ENCODE measurements around the gene WHRN. TPM values are rescaled to one million over a fixed set of nuclear protein-coding genes. Genes with fewer than 3 reads are reported as not detected.

WHRN gene
- total RNA-seq, 1 donor from 2014 or later, result 12.2 TPM

DNA sequence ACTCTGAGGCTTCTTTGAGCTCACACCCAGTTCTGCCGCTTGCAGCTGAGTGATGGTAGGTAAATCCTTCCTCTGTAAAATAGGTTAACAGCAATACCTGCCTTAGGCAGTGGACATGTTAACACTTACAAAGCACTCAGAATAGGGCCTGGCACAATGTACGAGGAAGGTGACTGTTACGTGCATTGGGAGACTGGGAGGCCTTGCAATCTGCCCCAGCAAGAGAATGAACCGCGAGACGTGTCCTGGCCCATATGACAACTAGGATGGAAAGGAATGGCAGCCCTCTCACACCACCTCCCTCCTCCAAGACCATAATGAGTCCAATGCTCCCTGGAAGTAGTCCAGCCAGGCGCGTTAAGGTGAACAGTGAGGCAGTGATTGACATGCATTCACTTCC, 94.4 kb downstream of the WHRN start:
- TF ChIP-seq, protein P1, sequence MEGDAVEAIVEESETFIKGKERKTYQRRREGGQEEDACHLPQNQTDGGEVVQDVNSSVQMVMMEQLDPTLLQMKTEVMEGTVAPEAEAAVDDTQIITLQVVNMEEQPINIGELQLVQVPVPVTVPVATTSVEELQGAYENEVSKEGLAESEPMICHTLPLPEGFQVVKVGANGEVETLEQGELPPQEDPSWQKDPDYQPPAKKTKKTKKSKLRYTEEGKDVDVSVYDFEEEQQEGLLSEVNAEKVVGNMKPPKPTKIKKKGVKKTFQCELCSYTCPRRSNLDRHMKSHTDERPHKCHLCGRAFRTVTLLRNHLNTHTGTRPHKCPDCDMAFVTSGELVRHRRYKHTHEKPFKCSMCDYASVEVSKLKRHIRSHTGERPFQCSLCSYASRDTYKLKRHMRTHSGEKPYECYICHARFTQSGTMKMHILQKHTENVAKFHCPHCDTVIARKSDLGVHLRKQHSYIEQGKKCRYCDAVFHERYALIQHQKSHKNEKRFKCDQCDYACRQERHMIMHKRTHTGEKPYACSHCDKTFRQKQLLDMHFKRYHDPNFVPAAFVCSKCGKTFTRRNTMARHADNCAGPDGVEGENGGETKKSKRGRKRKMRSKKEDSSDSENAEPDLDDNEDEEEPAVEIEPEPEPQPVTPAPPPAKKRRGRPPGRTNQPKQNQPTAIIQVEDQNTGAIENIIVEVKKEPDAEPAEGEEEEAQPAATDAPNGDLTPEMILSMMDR (conservative IDR thresholded peaks at IDR 0.05), result no peak
- Mint-ChIP-seq H3K9me3 (no peaks in the 10 kb centered on the region), H3K36me3 (peaks cover 3% of the 10 kb centered on the region), H3K27me3 (no peaks in the 10 kb centered on the region), H3K4me1 (ENCODE audit: unreplicated experiment) (peaks cover 14% of the 10 kb centered on the region), H3K27ac (no peak overlapping the region), H3K4me3 (no peak overlapping the region)
- no peak for DNase-seq (ENCODE audit: extremely low spot score, unreplicated experiment)

DNA sequence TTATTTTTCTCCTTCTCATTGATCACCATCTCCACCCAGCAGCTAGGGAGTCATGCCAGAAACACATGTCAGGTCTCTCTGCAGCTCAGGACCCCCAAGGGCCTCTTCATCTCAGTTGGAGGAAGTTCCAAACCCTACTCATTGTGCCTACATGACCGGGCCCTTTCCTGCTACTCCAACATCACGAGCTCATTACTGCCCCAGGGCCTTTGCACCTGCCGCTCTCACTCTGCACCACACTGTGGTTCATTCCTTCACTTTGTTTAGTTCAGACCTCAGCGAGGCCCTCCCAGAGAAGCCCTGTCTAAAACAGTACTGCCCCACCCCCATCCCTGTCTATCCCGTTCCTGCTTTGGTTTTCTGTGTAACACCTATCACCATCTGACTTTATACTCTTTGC, 95.4 kb downstream of the WHRN start:
- TF ChIP-seq, protein P1 (conservative IDR thresholded peaks at IDR 0.05), result no peak
- no peak for DNase-seq (ENCODE audit: extremely low spot score, unreplicated experiment)
- Mint-ChIP-seq H3K4me1 (ENCODE audit: unreplicated experiment) (peaks cover 13% of the 10 kb centered on the region), H3K27ac (no peak overlapping the region), H3K4me3 (no peak overlapping the region), H3K9me3 (no peaks in the 10 kb centered on the region), H3K27me3 (no peaks in the 10 kb centered on the region), H3K36me3 (peaks cover 3% of the 10 kb centered on the region)

DNA sequence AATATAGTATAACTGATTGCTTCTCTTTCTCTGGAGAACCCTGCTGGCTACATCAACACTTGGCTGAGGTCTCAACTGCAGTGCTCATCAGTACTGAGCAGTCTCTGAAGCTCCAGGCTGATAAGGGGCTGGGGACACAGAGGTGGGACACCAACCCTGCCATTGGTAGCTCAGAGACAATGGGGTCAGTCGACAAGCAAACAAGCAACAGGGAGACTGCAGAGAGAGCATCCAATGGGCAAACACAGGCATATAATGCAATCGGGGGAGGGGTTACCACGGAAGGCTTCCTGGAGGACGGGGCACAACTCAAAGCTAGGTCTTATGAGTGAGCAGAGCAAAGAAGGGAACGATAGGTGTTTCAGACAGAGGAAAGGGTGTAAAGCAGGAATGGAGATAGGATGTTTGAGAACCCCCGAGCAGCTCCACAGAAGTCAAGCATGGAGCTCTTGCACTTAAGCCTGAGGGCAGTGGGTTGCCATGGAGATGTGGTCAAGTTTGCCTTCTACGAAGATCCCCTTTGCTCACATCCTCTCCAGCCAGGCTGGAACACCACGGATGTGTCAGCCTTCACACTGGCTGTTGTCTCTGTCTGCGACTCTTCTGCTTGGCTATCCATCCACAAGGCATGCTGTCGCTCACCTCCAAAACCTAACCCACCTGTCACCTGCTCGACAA, 96.0 kb downstream of the WHRN start:
- H3K4me3 Mint-ChIP-seq, result no peak overlapping the region

DNA sequence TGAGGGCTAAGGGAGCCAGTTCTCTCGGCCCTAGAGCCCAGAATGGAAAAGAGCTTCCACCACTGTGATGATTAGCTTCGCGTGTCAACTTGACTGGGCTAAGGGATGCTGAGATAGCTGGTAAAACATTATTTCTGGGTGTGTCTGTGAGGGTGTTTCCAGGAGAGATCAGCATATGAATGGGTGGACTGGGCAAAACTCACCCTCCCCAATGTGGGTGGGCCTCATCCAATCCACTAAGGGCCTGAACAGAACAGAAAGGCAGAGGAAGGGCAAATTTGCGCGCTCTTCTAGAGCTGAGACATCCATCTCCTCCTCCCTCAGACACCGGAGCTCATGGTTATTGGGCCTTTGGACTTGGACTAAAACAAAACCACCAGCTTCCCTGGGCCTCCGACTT, 96.6 kb downstream of the WHRN start:
- Mint-ChIP-seq H3K4me3 (no peak overlapping the region), H3K36me3 (peaks cover 3% of the 10 kb centered on the region), H3K9me3 (no peaks in the 10 kb centered on the region), H3K4me1 (ENCODE audit: unreplicated experiment) (peaks cover 13% of the 10 kb centered on the region), H3K27me3 (no peaks in the 10 kb centered on the region), H3K27ac (no peak overlapping the region)
- TF ChIP-seq, protein P1 (conservative IDR thresholded peaks at IDR 0.05), result no peak
- no peak for DNase-seq (ENCODE audit: extremely low spot score, unreplicated experiment)

More for the DNA sequence above, 96.0 kb downstream of the WHRN start:
- no peak overlapping the region for H3K27ac Mint-ChIP-seq
- peaks cover 13% of the 10 kb centered on the region for H3K4me1 Mint-ChIP-seq (ENCODE audit: unreplicated experiment)
- TF ChIP-seq, protein P1 (conservative IDR thresholded peaks at IDR 0.05), result no peak
- peaks cover 3% of the 10 kb centered on the region for H3K36me3 Mint-ChIP-seq
- no peak for DNase-seq (ENCODE audit: extremely low spot score, unreplicated experiment)
- no peaks in the 10 kb centered on the region for H3K9me3 Mint-ChIP-seq
- H3K27me3 Mint-ChIP-seq, result no peaks in the 10 kb centered on the region

DNA sequence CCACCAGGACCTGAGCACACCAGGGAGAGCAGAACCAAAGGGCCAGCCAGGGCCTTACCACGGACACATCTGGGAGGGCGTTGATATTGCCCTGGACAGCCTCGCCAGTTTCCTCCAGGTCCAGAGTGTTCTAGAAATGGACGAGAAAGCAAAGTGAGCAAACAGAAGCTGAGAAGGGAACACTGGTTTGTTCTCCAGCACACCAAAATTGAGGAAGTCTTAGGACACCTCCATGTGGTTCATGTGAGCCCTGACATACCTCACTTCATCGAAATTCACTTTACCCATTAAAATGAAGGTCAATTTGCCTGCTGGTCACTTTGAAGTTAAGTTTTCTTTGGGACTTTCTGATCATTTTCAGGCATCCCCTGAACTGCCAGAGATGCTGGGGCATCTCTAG, 97.4 kb downstream of the WHRN start:
- no peak overlapping the region for H3K4me3 Mint-ChIP-seq
- no peak overlapping the region for H3K27ac Mint-ChIP-seq
- H3K9me3 Mint-ChIP-seq, result no peaks in the 10 kb centered on the region
- peaks cover 6% of the 10 kb centered on the region for H3K4me1 Mint-ChIP-seq (ENCODE audit: unreplicated experiment)
- DNase-seq (ENCODE audit: extremely low spot score, unreplicated experiment), result no peak
- no peaks in the 10 kb centered on the region for H3K27me3 Mint-ChIP-seq
- TF ChIP-seq, protein P1 (conservative IDR thresholded peaks at IDR 0.05), result no peak
- peaks cover 3% of the 10 kb centered on the region for H3K36me3 Mint-ChIP-seq
